ENCODE measurements around the gene INTS14. TPM values are rescaled to one million over a fixed set of nuclear protein-coding genes. Genes with fewer than 3 reads are reported as not detected.

The INTS14 gene
- polyA plus RNA-seq, 3 donors from 2014 or later: 16.4 to 30.5 (median 18.6) TPM

Other genes starting within 250 kb of the INTS14 start
- gene IGDCC3, start 233.1 kb downstream of the INTS14 start, polyA plus RNA-seq: not detected
- under 1 TPM in 2 of 3 donors, not detected in 1; 0.18 to 0.25 TPM for gene IGDCC4, start 188.2 kb downstream of the INTS14 start, polyA plus RNA-seq
- gene DPP8, start 93.4 kb downstream of the INTS14 start, polyA plus RNA-seq: 100 to 1,000 TPM in 1 of 3 donors, 10 to 100 TPM in 2; 33.1 to 103 (median 52.0) TPM
- gene HACD3, start 80.7 kb downstream of the INTS14 start, polyA plus RNA-seq: 10 to 100 TPM; 24.4 to 36.7 (median 26.0) TPM
- gene SLC24A1, start 10.8 kb upstream of the INTS14 start, polyA plus RNA-seq: 1 to 10 TPM in 1 of 3 donors, under 1 TPM in 1, not detected in 1; 0.83 to 4.1 TPM
- 10 to 100 TPM in 1 of 3 donors, 1 to 10 TPM in 2; 6.4 to 18.9 (median 6.5) TPM for gene DENND4A, start 181.2 kb upstream of the INTS14 start, polyA plus RNA-seq